Endothelial cell of umbilical vein (primary cell): ENCODE data around the gene AARS2. TPM values are rescaled to one million over a fixed set of nuclear protein-coding genes. Genes with fewer than 3 reads are reported as not detected.

Source experiments
- BruUV-seq: library from RNA; stranded (reverse); fragments of 400-500 nt; replicated peaks from 2 replicates; lab custom pipeline; 2021; lab: Mats Ljungman, UMichigan
- CTCF ChIA-PET: fragments of 300-600, 350-600 bp; sonication (Branson Sonifier 250); formaldehyde crosslinking; loops from one replicate; lab custom pipeline; 2021; ENCODE audit warnings: antibody characterized with exemption, inconsistent platforms; lab: Charles Lee
- POLR2A ChIA-PET: fragments of 300-600, 350-600 bp; sonication (Branson Sonifier 250); formaldehyde crosslinking; loops from one replicate; lab custom pipeline; 2021; ENCODE audit warnings: antibody characterized with exemption, inconsistent platforms; lab: Charles Lee
- DNase-seq: peaks from one replicate; pipeline ENCODE4 v3.0.0-alpha.2; 2011; ENCODE audit warnings: low read depth, low spot score
- FAIRE-seq: peaks from 2 replicates; lab custom pipeline; 2011; peaks lifted over from hg19 to GRCh38; lab: Jason Lieb, UNC
- H2AFZ ChIP-seq: 2 replicates; pipeline ENCODE4 v1.6.0; 2012; ENCODE audit warnings: low read depth, low read length, control low read depth, inconsistent platforms
- H3K27ac ChIP-seq: 2 replicates; pipeline ENCODE4 v1.5.1; 2011; ENCODE audit warnings: low read depth, mild to moderate bottlenecking, control low read depth, low read length, moderate library complexity; ENCODE audit not compliant: insufficient read depth
- H3K27me3 ChIP-seq, 2 experiments: 2 replicates each; pipeline versions ENCODE4 v1.6.0 to v1.6.1; 2011; ENCODE audit warnings: low read length in 2 of 2, mixed read lengths in 1 of 2; ENCODE audit not compliant: control insufficient read depth in 2 of 2, insufficient read depth in 2 of 2
- H3K36me3 ChIP-seq, 2 experiments: 2 replicates in 1 of 2; 3 replicates in 1 of 2; pipeline ENCODE4 v1.5.1; 2011; ENCODE audit warnings: low read length in 2 of 2, mild to moderate bottlenecking in 1 of 2, moderate library complexity in 1 of 2; ENCODE audit not compliant: control insufficient read depth in 2 of 2, insufficient read depth in 2 of 2; ENCODE audit errors: extremely low read depth in 1 of 2
- H3K4me1 ChIP-seq: 3 replicates; pipeline ENCODE4 v1.5.1; 2011; ENCODE audit warnings: mild to moderate bottlenecking, low read length; ENCODE audit not compliant: control insufficient read depth, insufficient read depth; ENCODE audit errors: extremely low read depth
- H3K4me2 ChIP-seq: 2 replicates; pipeline ENCODE4 v1.6.1; 2011; ENCODE audit warnings: low read length, control low read depth, mixed read lengths; ENCODE audit not compliant: insufficient read depth
- H3K4me3 ChIP-seq, 3 experiments: fragments of 200-600 bp in 1 of 3; sonication (generic), shearing (Covaris generic) in 1 of 3; replicated peaks in 1 of 3; 2 replicates each; pipeline ENCODE4 v1.5.1; 2011 to 2016; ENCODE audit warnings: control low read depth in 3 of 3, low read length in 3 of 3, mild to moderate bottlenecking in 2 of 3, inconsistent platforms in 1 of 3, low read depth in 1 of 3, moderate library complexity in 1 of 3; ENCODE audit not compliant: insufficient read depth in 1 of 3
- H3K79me2 ChIP-seq: 2 replicates; pipeline ENCODE4 v1.6.0; 2012; ENCODE audit warnings: low read length, inconsistent platforms; ENCODE audit not compliant: control insufficient read depth, insufficient read depth
- H3K9ac ChIP-seq: replicated peaks from 2 replicates; pipeline ENCODE3; 2011; ENCODE audit warnings: low read length, control low read depth; ENCODE audit not compliant: insufficient read depth; ENCODE audit errors: extremely low read depth
- H3K9me1 ChIP-seq: replicated peaks from 3 replicates; pipeline ENCODE4 v1.6.0; 2011; ENCODE audit warnings: mild to moderate bottlenecking, low read length; ENCODE audit not compliant: control insufficient read depth, insufficient read depth; ENCODE audit errors: extremely low read depth
- H3K9me3 ChIP-seq: replicated peaks from 2 replicates; pipeline ENCODE4 v1.5.1; 2012; ENCODE audit warnings: low read length, inconsistent platforms; ENCODE audit not compliant: control insufficient read depth, insufficient read depth
- H4K20me1 ChIP-seq: replicated peaks from 2 replicates; pipeline ENCODE3; 2011; ENCODE audit warnings: mild to moderate bottlenecking, low read length; ENCODE audit not compliant: control insufficient read depth, insufficient read depth; ENCODE audit errors: extremely low read depth
- EZH2 ChIP-seq: IDR thresholded peaks from 2 replicates; pipeline ENCODE4 v1.6.1; 2012; ENCODE audit warnings: borderline replicate concordance, low read depth, mild to moderate bottlenecking, moderate library complexity, low read length, inconsistent platforms; ENCODE audit not compliant: severe bottlenecking
- GATA2 ChIP-seq: IDR thresholded peaks from 2 replicates; pipeline ENCODE4 v1.7.0; 2011; ENCODE audit warnings: low read depth, mild to moderate bottlenecking, moderate library complexity, mixed read lengths, low read length; ENCODE audit not compliant: insufficient read length, insufficient read depth
- JUN ChIP-seq: IDR thresholded peaks from 2 replicates; pipeline ENCODE4 v1.6.1; 2011; ENCODE audit warnings: borderline replicate concordance, low read depth; ENCODE audit not compliant: insufficient read length, insufficient read depth
- MYC ChIP-seq: IDR thresholded peaks from one replicate; pipeline ENCODE4 v1.6.1; 2011; ENCODE audit warnings: mild to moderate bottlenecking, low read depth, low read length
- POLR2A ChIP-seq: IDR thresholded peaks from 2 replicates; pipeline ENCODE4 v1.6.1; 2012; ENCODE audit warnings: low read depth, mild to moderate bottlenecking, control low read depth, low read length
- POLR2AphosphoS5 ChIP-seq: IDR thresholded peaks from 2 replicates; pipeline ENCODE4 v1.6.1; 2012; ENCODE audit warnings: low read depth, mild to moderate bottlenecking, control low read depth, low read length, moderate library complexity; ENCODE audit not compliant: insufficient read depth
- dilution Hi-C: fragments of 300-500 bp; cut with MboI; formaldehyde crosslinking; loops from one replicate; pipeline ENCODE4 v1.15.0; 2019; ENCODE audit warnings: low sequenced_read_pairs; ENCODE audit not compliant: extremely low pct_ligation_motif_present
- intact Hi-C: fragments of 100-400 bp; cut with micrococcal nuclease; formaldehyde crosslinking; loops from one replicate; pipeline ENCODE4 v1.10.0; 2022
- polyA plus RNA-seq, 4 experiments: library from polyadenylated mRNA; depleted of rRNA in 3 of 4; stranded (reverse) in 3 of 4; unstranded in 1 of 4; fragments of >200 nt; gene quantifications; 2 replicates each; pipeline versions ENCODE4 v1.2.1 to v1.2.3, GENCODE V29; 2011 to 2012; ENCODE audit warnings: missing spikeins in 1 of 4
- total RNA-seq: library from RNA; stranded (reverse); gene quantifications from 2 replicates; pipeline ENCODE4 v1.2.3, GENCODE V29; 2021
- TF ChIP-seq, protein P1 (sequence below), 2 donors: IDR thresholded peaks; 1 replicate in 1 of 2; 2 replicates in 1 of 2; pipeline ENCODE4 v1.5.1; 2011; ENCODE audit warnings: low read length in 2 of 2, mild to moderate bottlenecking in 2 of 2, moderate library complexity in 2 of 2, control low read depth in 1 of 2, inconsistent platforms in 1 of 2, low read depth in 1 of 2; ENCODE audit not compliant: insufficient read depth in 1 of 2; ENCODE audit errors: extremely low read depth in 1 of 2
- TF ChIP-seq, protein P2 (sequence below): IDR thresholded peaks from 2 replicates; pipeline ENCODE4 v1.6.1; 2011; ENCODE audit not compliant: insufficient read depth, insufficient read length

AARS2 gene
- total and polyA plus RNA-seq, 2 donors (not counting 3 experiments of a cell fraction or from before 2014, with no cell fraction given), result 8.3 to 17.9 TPM

DNA sequence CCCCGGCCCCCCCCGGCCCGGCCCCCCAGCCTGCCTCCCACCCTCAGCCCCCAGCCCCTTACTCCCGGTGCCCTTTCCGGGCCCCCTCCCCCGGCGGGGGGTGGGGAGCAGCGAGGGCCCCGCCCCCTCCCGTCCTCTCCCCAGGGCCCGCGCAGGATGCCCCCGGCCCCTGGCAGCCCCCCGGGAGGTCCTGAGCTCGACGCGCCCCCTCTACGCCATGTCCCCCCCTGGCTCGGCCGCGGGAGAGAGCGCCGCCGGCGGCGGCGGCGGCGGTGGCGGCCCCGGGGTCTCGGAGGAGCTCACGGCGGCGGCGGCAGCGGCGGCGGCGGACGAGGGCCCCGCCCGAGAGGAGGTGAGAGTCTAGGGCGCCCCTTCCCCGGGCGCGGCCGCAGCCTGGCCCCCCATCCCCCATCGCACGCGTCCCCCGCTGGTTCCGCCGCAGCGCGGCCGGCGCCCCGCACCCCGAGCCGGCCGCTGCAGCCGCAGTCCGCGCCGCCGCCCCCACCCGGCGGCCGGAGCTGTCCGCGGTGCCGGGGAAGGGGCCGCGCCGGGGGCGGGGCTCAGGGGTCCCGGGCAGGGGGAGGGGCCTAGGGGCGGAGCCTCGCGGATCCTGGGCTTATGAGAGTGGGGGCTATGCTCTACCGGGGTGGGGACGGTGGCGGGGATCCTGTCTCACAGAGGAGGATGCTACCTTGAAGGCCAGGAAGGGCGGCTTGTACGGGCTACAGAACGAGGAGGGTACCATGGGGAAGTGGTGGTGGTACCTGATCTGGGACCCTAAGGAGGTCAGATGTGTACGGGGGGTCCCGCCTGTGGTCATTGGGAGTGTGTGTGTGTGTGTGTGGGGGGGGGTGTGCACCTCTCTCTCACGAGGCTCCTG is 42.4 kb downstream of the AARS2 start:
- Histone ChIP-seq H3K9me1 (no peaks in the 10 kb centered on the region), H3K79me2 (no peaks in the 10 kb centered on the region), H4K20me1 (no peaks in the 10 kb centered on the region), H3K4me1 (peaks cover 9% of the 10 kb centered on the region), H2AFZ (no peak overlapping the region), H3K9me3 (no peaks in the 10 kb centered on the region), H3K36me3 (no peaks in the 10 kb centered on the region), H3K4me2 (peak overlapping the region; percentile 10), H3K27me3 (peaks cover 28 to 50% of the 10 kb centered on the region in 2 experiments), H3K4me3 (peak overlapping the region in 1 of 3 experiments; percentile 31), H3K27ac (no peak overlapping the region), H3K9ac (no peak overlapping the region)
- ChIA-PET CTCF (interaction anchor here (0.6 to 6.2 kb wide), 8 partner anchors 15 to 146 kb away, joined by 3 to 154 read pairs (median 4); partner anchors contain the start of gene AARS2), POLR2A (interaction anchor here (0.6 kb wide), 1 partner anchor 35 kb away, joined by 3 read pairs; no protein-coding TSS in a partner anchor)
- DNase-seq, result no peak
- dilution Hi-C loops (no loop called here), intact Hi-C loops (no loop called here)
- BruUV-seq, result no TSS peak
- TF ChIP-seq MYC (no peak), EZH2 (peak; percentile 75)
- no peak for FAIRE-seq

GRCh38 chr6:44269921-44270525 is 43.1 kb downstream of the AARS2 start, which contains the start of gene TMEM151B:
TSS of gene TMEM151B (plus strand) at chr6:44270450. CDS start at chr6:44270743, 293 bp downstream.
- H4K20me1 ChIP-seq, result no peaks in the 10 kb centered on the region
- H3K4me3 ChIP-seq, result peak within 1 kb of the TSS in 1 of 3 experiments; percentile 31
- no peak for TF ChIP-seq GATA2
- TF ChIP-seq, protein P1, sequence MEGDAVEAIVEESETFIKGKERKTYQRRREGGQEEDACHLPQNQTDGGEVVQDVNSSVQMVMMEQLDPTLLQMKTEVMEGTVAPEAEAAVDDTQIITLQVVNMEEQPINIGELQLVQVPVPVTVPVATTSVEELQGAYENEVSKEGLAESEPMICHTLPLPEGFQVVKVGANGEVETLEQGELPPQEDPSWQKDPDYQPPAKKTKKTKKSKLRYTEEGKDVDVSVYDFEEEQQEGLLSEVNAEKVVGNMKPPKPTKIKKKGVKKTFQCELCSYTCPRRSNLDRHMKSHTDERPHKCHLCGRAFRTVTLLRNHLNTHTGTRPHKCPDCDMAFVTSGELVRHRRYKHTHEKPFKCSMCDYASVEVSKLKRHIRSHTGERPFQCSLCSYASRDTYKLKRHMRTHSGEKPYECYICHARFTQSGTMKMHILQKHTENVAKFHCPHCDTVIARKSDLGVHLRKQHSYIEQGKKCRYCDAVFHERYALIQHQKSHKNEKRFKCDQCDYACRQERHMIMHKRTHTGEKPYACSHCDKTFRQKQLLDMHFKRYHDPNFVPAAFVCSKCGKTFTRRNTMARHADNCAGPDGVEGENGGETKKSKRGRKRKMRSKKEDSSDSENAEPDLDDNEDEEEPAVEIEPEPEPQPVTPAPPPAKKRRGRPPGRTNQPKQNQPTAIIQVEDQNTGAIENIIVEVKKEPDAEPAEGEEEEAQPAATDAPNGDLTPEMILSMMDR (IDR thresholded peaks at IDR 0.05; ENCODE audit: extremely low read depth in 1 of 2, insufficient read depth in 1 of 2, low read depth in 1 of 2, low read length in 2 of 2), result no peak
- no peak for TF ChIP-seq POLR2AphosphoS5
- no peak for TF ChIP-seq JUN
- no peak for TF ChIP-seq POLR2A
- TF ChIP-seq, protein P2, sequence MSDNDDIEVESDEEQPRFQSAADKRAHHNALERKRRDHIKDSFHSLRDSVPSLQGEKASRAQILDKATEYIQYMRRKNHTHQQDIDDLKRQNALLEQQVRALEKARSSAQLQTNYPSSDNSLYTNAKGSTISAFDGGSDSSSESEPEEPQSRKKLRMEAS, result no peak
- TF ChIP-seq MYC, result no peak
- peak; percentile 86 for TF ChIP-seq EZH2
- H3K4me2 ChIP-seq, result peak within 1 kb of the TSS; percentile 10
- peaks cover 9% of the 10 kb centered on the region for H3K4me1 ChIP-seq
- H3K36me3 ChIP-seq, result no peaks in the 10 kb centered on the region
- FAIRE-seq, result no peak
- no peaks in the 10 kb centered on the region for H3K79me2 ChIP-seq
- peaks cover 28 to 42% of the 10 kb centered on the region in 2 experiments for H3K27me3 ChIP-seq
- H3K9ac ChIP-seq, result no peak within 1 kb of the TSS
- no peaks in the 10 kb centered on the region for H3K9me1 ChIP-seq
- H3K9me3 ChIP-seq, result no peaks in the 10 kb centered on the region
- H3K27ac ChIP-seq, result no peak within 1 kb of the TSS
- ChIA-PET POLR2A (no interaction called here), CTCF (interaction anchor here (0.6 to 6.2 kb wide), 5 partner anchors 8 to 67 kb away, joined by 3 to 154 read pairs (median 23); partner anchors contain the start of gene AARS2)
- BruUV-seq, result no TSS peak
- no peak for DNase-seq
- no peak within 1 kb of the TSS for H2AFZ ChIP-seq
- dilution Hi-C loops, result no loop called here
- intact Hi-C loops, result no loop called here
